GM19099 (cell line): Measurements from ENCODE around the gene RIC1.

Experiments
- POLR2A ChIP-seq: IDR thresholded peaks from 3 replicates; pipeline ENCODE4 v1.6.1; 2011; ENCODE audit warnings: low read depth; ENCODE audit not compliant: insufficient read length; ENCODE audit errors: extremely low read depth

Gene RIC1

GRCh38 chr9:5642170-5642569 is 13.3 kb downstream of the RIC1 start:
- TF ChIP-seq POLR2A, result no peak

DNA sequence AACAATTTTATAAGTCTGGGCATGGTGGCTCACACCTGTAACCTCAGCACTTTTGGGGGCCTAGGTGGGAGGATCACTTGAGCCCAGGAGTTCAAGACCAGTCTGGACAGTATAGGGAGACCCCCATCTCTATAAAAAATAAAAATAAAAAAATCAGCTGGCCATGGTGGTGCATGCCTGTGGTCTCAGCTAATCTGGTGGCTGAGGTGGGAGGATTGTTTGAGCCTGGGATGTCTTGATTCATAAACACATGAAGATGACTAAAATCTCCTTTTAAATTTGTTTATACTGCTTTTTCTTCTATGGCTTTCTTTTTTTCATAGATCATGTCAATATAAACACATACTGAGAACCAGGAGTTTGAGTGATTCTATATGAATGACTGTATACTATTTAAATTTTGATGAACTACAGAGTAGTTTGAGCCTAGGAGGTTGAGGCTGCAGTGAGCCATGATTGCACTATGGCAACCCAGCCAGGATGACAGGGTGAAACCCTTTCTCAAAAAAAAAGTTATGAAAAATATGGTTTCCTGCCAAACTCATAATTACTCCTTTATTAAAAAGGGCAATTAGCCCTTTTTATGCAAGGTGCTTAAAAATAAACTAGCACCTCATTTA is 14.2 kb downstream of the RIC1 start:
- TF ChIP-seq POLR2A, result no peak

- no peak for TF ChIP-seq POLR2A
These were observed 15.6 kb downstream of the RIC1 start for GRCh38 chr9:5644501-5644900.

GRCh38 chr9:5646116-5646515 is 17.2 kb downstream of the RIC1 start:
- TF ChIP-seq POLR2A, result no peak

DNA sequence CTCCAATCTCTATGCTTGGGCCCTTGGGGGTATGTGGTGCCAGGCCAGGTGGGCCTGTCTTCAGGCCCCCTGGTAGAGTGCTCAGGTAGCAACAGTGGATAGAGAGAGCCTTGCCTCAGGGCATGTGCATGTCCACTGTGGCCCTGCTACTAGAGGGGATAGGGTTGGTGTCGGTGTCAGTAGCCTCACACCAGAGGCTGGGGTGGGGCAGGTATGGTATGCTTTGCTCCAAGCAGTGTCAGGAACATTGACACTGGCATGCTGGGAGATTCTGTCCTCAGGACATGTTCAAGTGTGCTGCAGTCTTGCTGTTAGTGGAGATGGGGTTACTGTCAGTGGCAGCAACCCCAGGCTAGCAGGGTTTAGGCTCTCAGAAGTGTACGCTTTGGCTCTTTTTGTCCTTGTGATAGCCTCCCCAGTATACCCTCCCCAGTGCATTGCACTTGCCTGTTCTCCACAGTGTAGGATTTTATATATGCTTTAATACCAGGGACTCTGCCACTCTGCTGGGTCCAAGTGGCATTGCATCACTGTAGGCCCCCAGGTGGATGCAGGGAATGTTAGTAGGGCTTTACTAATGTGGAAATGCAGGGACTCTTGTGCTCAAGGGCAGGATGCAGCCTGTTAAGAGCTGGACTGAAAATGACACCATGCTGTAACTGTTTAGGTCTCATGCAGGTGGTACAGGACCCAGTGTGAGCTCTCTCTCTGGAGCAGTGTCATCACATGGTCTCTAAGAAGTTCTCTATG is 21.6 kb downstream of the RIC1 start:
- TF ChIP-seq POLR2A, result no peak

DNA sequence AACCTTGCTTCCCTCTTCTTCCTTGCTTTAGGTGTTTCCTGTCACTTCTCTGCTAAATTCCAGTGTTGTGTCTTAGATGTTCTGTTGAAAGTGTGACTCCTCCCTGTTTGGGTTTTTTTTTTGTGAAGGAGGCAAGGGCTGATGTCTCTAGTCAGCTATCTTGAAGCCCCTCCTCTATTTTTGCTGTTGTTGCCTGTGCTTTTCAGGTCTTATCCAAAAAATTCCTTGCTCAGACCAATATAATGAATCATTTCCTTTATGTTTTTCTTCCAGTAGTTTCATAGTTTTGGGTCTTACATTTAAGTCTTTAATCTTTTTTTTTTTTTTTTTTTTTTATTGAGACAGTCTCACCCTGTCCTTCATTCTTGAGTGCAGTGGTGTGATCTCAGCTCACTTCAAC is 22.3 kb downstream of the RIC1 start:
- TF ChIP-seq POLR2A, result no peak

DNA sequence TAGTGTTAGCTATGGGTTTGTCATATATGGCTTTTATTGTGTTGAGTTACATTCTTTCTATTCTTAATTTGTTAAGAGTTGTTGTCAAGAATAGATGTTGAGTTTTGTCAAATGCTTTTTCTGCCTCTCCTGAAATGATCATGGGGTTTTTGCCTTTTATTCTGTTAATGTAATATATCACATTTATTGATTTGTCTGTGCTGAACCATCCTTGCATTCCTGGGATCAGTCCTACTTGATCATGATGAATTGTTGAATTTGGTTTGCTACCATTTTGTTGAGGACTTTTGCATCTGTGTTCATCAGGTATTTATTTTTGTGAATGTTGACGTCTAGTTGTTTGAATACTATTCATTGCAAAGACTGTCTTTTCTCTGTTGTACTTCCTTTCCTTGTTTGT is 23.9 kb downstream of the RIC1 start:
- TF ChIP-seq POLR2A, result no peak

DNA sequence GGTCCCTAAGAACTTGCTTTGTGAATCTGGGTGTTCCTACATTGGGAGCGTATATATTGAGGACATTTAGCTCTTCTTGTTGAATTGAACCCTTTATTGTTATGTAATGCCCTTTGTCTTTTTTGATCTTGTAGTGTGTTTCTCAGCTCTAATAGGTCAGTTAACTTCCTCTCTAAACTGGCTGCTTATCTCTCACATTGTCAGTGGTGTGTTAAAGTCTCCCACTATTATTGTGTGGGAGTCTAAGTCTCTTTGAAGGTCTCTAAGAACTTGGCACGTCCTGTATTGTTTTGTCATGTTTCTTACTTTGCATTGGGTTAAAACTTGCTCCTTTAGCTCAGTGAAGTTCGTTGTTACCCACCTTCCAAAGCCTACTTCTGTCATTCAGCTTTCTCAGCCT is 36.2 kb downstream of the RIC1 start:
- no peak for TF ChIP-seq POLR2A

- TF ChIP-seq POLR2A, result no peak
These were observed 38.5 kb downstream of the RIC1 start for GRCh38 chr9:5667391-5667790.

- TF ChIP-seq POLR2A, result no peak
These were observed 41.2 kb downstream of the RIC1 start for GRCh38 chr9:5670079-5670478.

GRCh38 chr9:5671711-5672353 is 42.9 kb downstream of the RIC1 start:
- TF ChIP-seq POLR2A, result no peak

DNA sequence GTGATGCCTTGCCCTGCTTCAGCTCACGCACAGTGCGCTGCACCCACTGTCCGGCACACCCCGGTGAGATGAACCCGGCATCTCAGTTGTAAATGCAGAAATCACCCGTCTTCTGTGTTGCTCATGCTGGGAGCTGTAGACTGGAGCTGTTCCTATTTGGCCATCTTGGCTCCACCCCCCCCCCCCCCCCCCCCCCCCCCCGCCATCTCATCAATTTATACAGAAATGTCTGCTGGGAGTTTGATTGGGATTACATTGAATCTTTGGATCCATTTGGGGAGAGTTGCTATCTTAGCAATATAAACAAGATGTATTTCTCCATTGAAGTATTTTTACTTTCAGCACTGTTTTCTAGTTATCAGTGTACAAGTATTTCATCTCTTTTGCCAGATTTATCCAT is 55.2 kb downstream of the RIC1 start:
- TF ChIP-seq POLR2A, result no peak

- no peak for TF ChIP-seq POLR2A
These were observed 59.2 kb downstream of the RIC1 start for GRCh38 chr9:5688109-5688508.

- TF ChIP-seq POLR2A, result no peak
These were observed 61.4 kb downstream of the RIC1 start for GRCh38 chr9:5690278-5690677.

GRCh38 chr9:5695860-5696259 is 67.0 kb downstream of the RIC1 start:
- no peak for TF ChIP-seq POLR2A

GRCh38 chr9:5696884-5697283 is 68.0 kb downstream of the RIC1 start:
- TF ChIP-seq POLR2A, result no peak
